H1 (cell line): Measurements from ENCODE around the gene HBS1L. TPM values are rescaled to one million over a fixed set of nuclear protein-coding genes. Genes with fewer than 3 reads are reported as not detected.

Source experiments
- CTCF ChIA-PET: fragments of 300-600 bp; sonication (Branson Sonifier 250); formaldehyde crosslinking; loops from one replicate; lab custom pipeline; 2021; ENCODE audit not compliant: partially characterized antibody; lab: Charles Lee
- POLR2A ChIA-PET: fragments of 300-600 bp; sonication (Branson Sonifier 250); formaldehyde crosslinking; loops from one replicate; lab custom pipeline; 2021; ENCODE audit warnings: inconsistent platforms; ENCODE audit not compliant: partially characterized antibody; lab: Charles Lee
- DNase-seq, 2 experiments: peaks; one replicate each; pipeline versions ENCODE4 v3.0.0 to v3.0.0-alpha.2; 2010 to 2022; ENCODE audit warnings: low spot score in 2 of 2, low read depth in 1 of 2, mixed read lengths in 1 of 2
- FAIRE-seq: peaks from 2 replicates; lab custom pipeline; 2011; peaks lifted over from hg19 to GRCh38; lab: Jason Lieb, UNC
- H2AFZ ChIP-seq: 2 replicates; pipeline ENCODE4 v1.8.1; 2012; ENCODE audit warnings: low read length, inconsistent platforms
- H2AK5ac ChIP-seq: 2 replicates; pipeline ENCODE4 v1.6.1; 2013; ENCODE audit warnings: low read depth, low read length
- H2BK120ac ChIP-seq: replicated peaks from 2 replicates; pipeline ENCODE3; 2013; ENCODE audit warnings: low read depth, low read length, inconsistent platforms
- H2BK12ac ChIP-seq: 2 replicates; pipeline ENCODE4 v1.6.1; 2013; ENCODE audit warnings: low read depth, low read length
- H2BK15ac ChIP-seq: 2 replicates; pipeline ENCODE4 v1.6.1; 2013; ENCODE audit warnings: low read length
- H2BK20ac ChIP-seq: 2 replicates; pipeline ENCODE4 v1.6.1; 2013; ENCODE audit warnings: low read length
- H2BK5ac ChIP-seq: 2 replicates; pipeline ENCODE4 v1.6.1; 2013; ENCODE audit warnings: low read depth, low read length
- H3K14ac ChIP-seq: 2 replicates; pipeline ENCODE4 v1.6.1; 2013; ENCODE audit warnings: inconsistent platforms; ENCODE audit not compliant: insufficient read length
- H3K18ac ChIP-seq: 2 replicates; pipeline ENCODE4 v1.6.1; 2013; ENCODE audit warnings: low read length; ENCODE audit errors: extremely low read depth
- H3K23ac ChIP-seq: 2 replicates; pipeline ENCODE4 v1.6.1; 2013; ENCODE audit warnings: inconsistent platforms; ENCODE audit not compliant: insufficient read length
- H3K23me2 ChIP-seq: 2 replicates; pipeline ENCODE4 v1.6.1; 2013; ENCODE audit warnings: low read depth, low read length
- H3K27ac ChIP-seq: 2 replicates; pipeline ENCODE4 v1.6.1; 2011; ENCODE audit warnings: low read depth, low read length, inconsistent platforms
- H3K27me3 ChIP-seq, 4 experiments: replicated peaks in 1 of 4; 1 replicate in 1 of 4; 2 replicates in 3 of 4; pipeline versions ENCODE4 v1.6.1 to v1.8.1; 2011 to 2013; ENCODE audit warnings: low read length in 3 of 4, mild to moderate bottlenecking in 3 of 4, inconsistent platforms in 2 of 4, mixed read lengths in 2 of 4, moderate library complexity in 1 of 4; ENCODE audit not compliant: control insufficient read depth in 3 of 4, insufficient read depth in 3 of 4; ENCODE audit errors: extremely low read depth in 1 of 4
- H3K36me3 ChIP-seq, 4 experiments: 2 replicates each; pipeline versions ENCODE4 v1.6.1 to v1.8.1; 2011 to 2013; ENCODE audit warnings: mild to moderate bottlenecking in 4 of 4, low read length in 3 of 4, moderate library complexity in 2 of 4, control low read depth in 1 of 4, inconsistent platforms in 1 of 4; ENCODE audit not compliant: insufficient read depth in 4 of 4, control insufficient read depth in 2 of 4
- H3K4ac ChIP-seq: replicated peaks from 2 replicates; pipeline ENCODE3; 2013; ENCODE audit warnings: low read length, low read depth, mixed read lengths, inconsistent platforms; ENCODE audit not compliant: insufficient read length
- H3K4me1 ChIP-seq, 4 experiments: replicated peaks in 1 of 4; 1 replicate in 1 of 4; 2 replicates in 3 of 4; pipeline versions ENCODE4 v1.6.1 to v1.8.1; 2011 to 2013; ENCODE audit warnings: low read length in 3 of 4, inconsistent platforms in 2 of 4, mixed read lengths in 1 of 4; ENCODE audit not compliant: insufficient read depth in 4 of 4, control insufficient read depth in 3 of 4
- H3K4me2 ChIP-seq, 2 experiments: 2 replicates each; pipeline versions ENCODE4 v1.6.1 to v1.8.1; 2011 to 2013; ENCODE audit warnings: low read depth in 2 of 2, low read length in 2 of 2, control low read depth in 1 of 2, inconsistent platforms in 1 of 2, mild to moderate bottlenecking in 1 of 2; ENCODE audit not compliant: insufficient read depth in 1 of 2
- H3K4me3 ChIP-seq, 4 experiments: fragments of 200-600, 300-600 bp in 1 of 4; sonication (generic), shearing (Covaris generic), sonication (Bioruptor Twin) in 1 of 4; 2 replicates each; pipeline versions ENCODE4 v1.5.1 to v1.8.1; 2011 to 2016; ENCODE audit warnings: low read length in 4 of 4, low read depth in 3 of 4, control low read depth in 2 of 4, inconsistent platforms in 2 of 4, mild to moderate bottlenecking in 2 of 4, mixed read lengths in 1 of 4, moderate library complexity in 1 of 4; ENCODE audit not compliant: insufficient read depth in 2 of 4; ENCODE audit errors: extremely low read depth in 1 of 4
- H3K56ac ChIP-seq: replicated peaks from 2 replicates; pipeline ENCODE3; 2013; ENCODE audit warnings: low read depth, mild to moderate bottlenecking, mixed read lengths, low read length, inconsistent platforms; ENCODE audit not compliant: insufficient read length
- H3K79me1 ChIP-seq: 2 replicates; pipeline ENCODE4 v1.6.1; 2013; ENCODE audit warnings: low read depth, low read length, control low read depth
- H3K79me2 ChIP-seq, 2 experiments: 2 replicates each; pipeline versions ENCODE4 v1.6.1 to v1.8.1; 2012 to 2013; ENCODE audit warnings: low read length in 2 of 2, mild to moderate bottlenecking in 2 of 2, inconsistent platforms in 1 of 2; ENCODE audit not compliant: insufficient read depth in 2 of 2, control insufficient read depth in 1 of 2
- H3K9ac ChIP-seq, 4 experiments: replicated peaks in 1 of 4; 1 replicate in 1 of 4; 2 replicates in 3 of 4; pipeline versions ENCODE4 v1.6.1 to v1.8.1; 2011 to 2013; ENCODE audit warnings: low read depth in 3 of 4, low read length in 3 of 4, control low read depth in 2 of 4, mild to moderate bottlenecking in 2 of 4, moderate library complexity in 2 of 4, inconsistent platforms in 1 of 4; ENCODE audit errors: extremely low read depth in 1 of 4
- H3K9me3 ChIP-seq, 2 experiments: 2 replicates each; pipeline versions ENCODE4 v1.6.1 to v1.8.1; 2012 to 2013; ENCODE audit warnings: mild to moderate bottlenecking in 2 of 2, moderate library complexity in 2 of 2, control low read depth in 1 of 2, inconsistent platforms in 1 of 2, low read depth in 1 of 2, low read length in 1 of 2, mixed read lengths in 1 of 2; ENCODE audit not compliant: insufficient read depth in 2 of 2
- H4K20me1 ChIP-seq, 2 experiments: replicated peaks in 1 of 2; 2 replicates each; pipeline versions ENCODE3 to v1.8.1; 2011 to 2013; ENCODE audit warnings: inconsistent platforms in 2 of 2, low read length in 2 of 2, mild to moderate bottlenecking in 1 of 2; ENCODE audit not compliant: insufficient read depth in 2 of 2, control insufficient read depth in 1 of 2
- H4K5ac ChIP-seq: 2 replicates; pipeline ENCODE4 v1.6.1; 2013; ENCODE audit warnings: low read length, low read depth, mixed read lengths, inconsistent platforms; ENCODE audit not compliant: insufficient read length
- H4K8ac ChIP-seq: 2 replicates; pipeline ENCODE4 v1.8.0; 2013; ENCODE audit warnings: mild to moderate bottlenecking, moderate library complexity, low read length, inconsistent platforms; ENCODE audit not compliant: insufficient read depth; ENCODE audit errors: extremely low read depth
- H4K91ac ChIP-seq: replicated peaks from 2 replicates; pipeline ENCODE3; 2013; ENCODE audit warnings: low read length, mixed read lengths, inconsistent platforms; ENCODE audit not compliant: insufficient read length
- CEBPB ChIP-seq: IDR thresholded peaks from 2 replicates; pipeline ENCODE4 v1.6.1; 2012; ENCODE audit warnings: low read depth, low read length
- KDM1A ChIP-seq: fragments of 200-600, 300-600 bp; sonication (generic); IDR thresholded peaks from 2 replicates; pipeline ENCODE4 v1.7.1; 2016; ENCODE audit warnings: mild to moderate bottlenecking, low read length, borderline replicate concordance
- NRF1 ChIP-seq: IDR thresholded peaks from 2 replicates; pipeline ENCODE4 v1.6.1; 2011; ENCODE audit warnings: mild to moderate bottlenecking, low read depth, low read length, improper control_type of control experiment
- POLR2AphosphoS5 ChIP-seq: IDR thresholded peaks from 2 replicates; pipeline ENCODE4 v1.6.1; 2011; ENCODE audit warnings: low read depth, low read length
- RNF2 ChIP-seq: fragments of 200-900, 300-1000 bp; sonication (generic); IDR thresholded peaks from 2 replicates; pipeline ENCODE4 v1.7.1; 2016; ENCODE audit warnings: borderline replicate concordance, low read depth, mild to moderate bottlenecking, antibody characterized with exemption, low read length; ENCODE audit not compliant: poor library complexity, severe bottlenecking; ENCODE audit errors: missing control alignments
- SP4 ChIP-seq: IDR thresholded peaks from 2 replicates; pipeline ENCODE4 v1.6.1; 2012; ENCODE audit warnings: low read length, inconsistent platforms
- WGBS, 2 experiments: shearing (Covaris generic) in 1 of 2; methylation state at CpG; one replicate each; pipeline versions ENCODE4 v1.1.6 to v1.1.7; 2013 to 2015; ENCODE audit warnings: low lambda C conversion rate in 2 of 2, mixed read lengths in 2 of 2, inconsistent platforms in 1 of 2, low coverage in 1 of 2, missing lambda C conversion rate in 1 of 2; ENCODE audit not compliant: insufficient replicate concordance in 2 of 2, insufficient coverage in 1 of 2, insufficient read length in 1 of 2; ENCODE audit errors: extremely low coverage in 1 of 2, missing lambda C conversion rate in 1 of 2; 5-methylcytosine and 5-hydroxymethylcytosine counted together
- polyA plus RNA-seq, 7 experiments: library from polyadenylated mRNA; depleted of rRNA in 3 of 7; stranded (reverse) in 5 of 7; unstranded in 2 of 7; fragments of >200 nt in 5 of 7; fragments of 200-250 nt in 2 of 7; gene quantifications; 1 replicate in 5 of 7; 2 replicates in 1 of 7; 4 replicates in 1 of 7; pipeline versions ENCODE4 v1.2.1 to v1.2.3, GENCODE V29; 2011 to 2013; ENCODE audit warnings: missing spikeins in 2 of 7, mixed read lengths in 2 of 7
- total RNA-seq: library from RNA; stranded (reverse); fragmentation: NEBNext Ultra II Directional; extraction: Animal tissue kit (Norgen Biotek cat#: 25700); gene quantifications from 2 replicates; pipeline ENCODE4 v1.2.1, GENCODE V29; 2021
- TF ChIP-seq, protein P1 (sequence below): IDR thresholded peaks from 2 replicates; pipeline ENCODE4 v1.6.1; 2011; ENCODE audit warnings: low read length, improper control_type of control experiment
- TF ChIP-seq, protein P2 (sequence below), 3 experiments: IDR thresholded peaks; 1 replicate in 2 of 3; 2 replicates in 1 of 3; pipeline versions ENCODE4 v1.5.1 to v1.6.1; 2011; ENCODE audit warnings: low read length in 3 of 3, mild to moderate bottlenecking in 3 of 3, inconsistent platforms in 2 of 3, low read depth in 1 of 3, moderate library complexity in 1 of 3; ENCODE audit not compliant: insufficient read depth in 1 of 3; ENCODE audit errors: control extremely low read depth in 1 of 3

The HBS1L gene
- total and polyA plus RNA-seq, 2 of the 8 experiments (the other 6 are each of a cell fraction or from before 2014, with no cell fraction given) = 28.1 to 97.1 TPM

DNA sequence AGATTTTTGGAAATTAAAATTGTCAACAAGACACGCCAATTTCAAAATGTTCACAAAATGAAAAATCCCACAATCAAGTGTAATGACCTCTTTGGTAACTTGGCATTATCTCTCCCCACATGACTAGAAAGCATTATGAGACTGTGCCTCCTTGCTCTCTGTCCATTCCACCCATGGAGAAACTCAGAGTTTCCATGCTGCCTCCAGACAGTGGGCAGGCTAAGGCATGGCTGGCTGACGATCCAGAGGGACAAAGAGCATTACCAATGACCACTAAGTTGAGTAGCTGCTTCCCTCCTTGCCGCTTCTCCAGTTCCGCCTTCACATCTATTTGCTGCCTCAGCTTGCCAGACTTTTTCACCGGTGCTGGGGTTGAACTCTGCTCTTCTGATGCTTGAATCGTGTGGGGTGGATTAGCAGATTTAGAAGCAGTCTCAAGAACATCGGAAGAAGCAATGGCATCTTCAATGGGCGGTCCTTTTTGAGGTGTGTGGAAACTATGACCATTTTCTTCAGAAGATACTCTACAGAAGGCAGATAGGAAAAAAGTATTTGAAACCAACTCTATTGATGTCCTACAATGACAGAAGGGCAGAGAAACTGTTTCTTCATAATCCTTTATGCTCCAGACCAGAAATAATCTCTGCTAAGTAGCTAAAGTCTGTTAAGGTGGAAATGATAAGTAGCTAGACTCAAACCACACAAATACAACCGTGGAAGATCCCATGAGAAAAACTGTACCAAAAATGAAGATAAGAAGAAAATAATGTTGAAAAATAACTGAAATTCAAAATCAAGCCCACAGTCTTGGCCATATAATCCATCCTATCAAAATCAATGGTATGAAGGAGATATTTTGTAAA, 57.3 kb downstream of the HBS1L start:
- H4K5ac ChIP-seq = no peak overlapping the region
- peaks cover 0 to 30% (median 3%) of the 10 kb centered on the region in 4 experiments; a peak in 4 of 8 replicates for H3K36me3 ChIP-seq
- no peaks in the 10 kb centered on the region for H4K20me1 ChIP-seq
- no peaks in the 10 kb centered on the region; a peak in 1 of 7 replicates for H3K4me1 ChIP-seq
- FAIRE-seq (no peak), DNase-seq (no peak)
- H3K9me3 ChIP-seq = no peaks in the 10 kb centered on the region
- TF ChIP-seq SP4 = no peak
- no peak for TF ChIP-seq CEBPB
- TF ChIP-seq, protein P1, sequence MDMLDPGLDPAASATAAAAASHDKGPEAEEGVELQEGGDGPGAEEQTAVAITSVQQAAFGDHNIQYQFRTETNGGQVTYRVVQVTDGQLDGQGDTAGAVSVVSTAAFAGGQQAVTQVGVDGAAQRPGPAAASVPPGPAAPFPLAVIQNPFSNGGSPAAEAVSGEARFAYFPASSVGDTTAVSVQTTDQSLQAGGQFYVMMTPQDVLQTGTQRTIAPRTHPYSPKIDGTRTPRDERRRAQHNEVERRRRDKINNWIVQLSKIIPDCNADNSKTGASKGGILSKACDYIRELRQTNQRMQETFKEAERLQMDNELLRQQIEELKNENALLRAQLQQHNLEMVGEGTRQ = no peak
- no peak for TF ChIP-seq POLR2AphosphoS5
- TF ChIP-seq, protein P2, sequence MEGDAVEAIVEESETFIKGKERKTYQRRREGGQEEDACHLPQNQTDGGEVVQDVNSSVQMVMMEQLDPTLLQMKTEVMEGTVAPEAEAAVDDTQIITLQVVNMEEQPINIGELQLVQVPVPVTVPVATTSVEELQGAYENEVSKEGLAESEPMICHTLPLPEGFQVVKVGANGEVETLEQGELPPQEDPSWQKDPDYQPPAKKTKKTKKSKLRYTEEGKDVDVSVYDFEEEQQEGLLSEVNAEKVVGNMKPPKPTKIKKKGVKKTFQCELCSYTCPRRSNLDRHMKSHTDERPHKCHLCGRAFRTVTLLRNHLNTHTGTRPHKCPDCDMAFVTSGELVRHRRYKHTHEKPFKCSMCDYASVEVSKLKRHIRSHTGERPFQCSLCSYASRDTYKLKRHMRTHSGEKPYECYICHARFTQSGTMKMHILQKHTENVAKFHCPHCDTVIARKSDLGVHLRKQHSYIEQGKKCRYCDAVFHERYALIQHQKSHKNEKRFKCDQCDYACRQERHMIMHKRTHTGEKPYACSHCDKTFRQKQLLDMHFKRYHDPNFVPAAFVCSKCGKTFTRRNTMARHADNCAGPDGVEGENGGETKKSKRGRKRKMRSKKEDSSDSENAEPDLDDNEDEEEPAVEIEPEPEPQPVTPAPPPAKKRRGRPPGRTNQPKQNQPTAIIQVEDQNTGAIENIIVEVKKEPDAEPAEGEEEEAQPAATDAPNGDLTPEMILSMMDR (IDR thresholded peaks at IDR 0.05; ENCODE audit: control extremely low read depth in 1 of 3, insufficient read depth in 1 of 3, low read depth in 1 of 3, low read length in 3 of 3) = no peak
- TF ChIP-seq RNF2 = no peak
- TF ChIP-seq NRF1 = no peak
- TF ChIP-seq KDM1A = no peak
- H2BK120ac ChIP-seq = no peak overlapping the region
- no peak overlapping the region for H2AK5ac ChIP-seq
- no peak overlapping the region for H2AFZ ChIP-seq
- H3K4ac ChIP-seq = no peak overlapping the region
- no peak overlapping the region for H3K23ac ChIP-seq
- H3K79me2 ChIP-seq = no peaks in the 10 kb centered on the region
- H4K8ac ChIP-seq = no peak overlapping the region
- no peak overlapping the region for H3K14ac ChIP-seq
- no peak overlapping the region for H2BK5ac ChIP-seq
- H4K91ac ChIP-seq = no peak overlapping the region
- H3K56ac ChIP-seq = no peak overlapping the region
- H3K4me2 ChIP-seq = no peak overlapping the region
- no peaks in the 10 kb centered on the region for H3K79me1 ChIP-seq
- H2BK20ac ChIP-seq = no peak overlapping the region
- H2BK12ac ChIP-seq = no peak overlapping the region
- H2BK15ac ChIP-seq = no peak overlapping the region
- WGBS, 2 experiments = 90% methylated on average over 9 of the region's 9 CpGs; no CpG with 5 or more reads in 1 of the 2 experiments
- no peaks in the 10 kb centered on the region for H3K27me3 ChIP-seq
- no peak overlapping the region for H3K4me3 ChIP-seq
- ChIA-PET CTCF (interaction anchor here (0.8 to 1.4 kb wide), 2 partner anchors 39 to 57 kb away, joined by 3 to 7 read pairs; no protein-coding TSS in a partner anchor), POLR2A (no interaction called here)
- no peaks in the 10 kb centered on the region for H3K23me2 ChIP-seq
- no peak overlapping the region for H3K27ac ChIP-seq
- H3K9ac ChIP-seq = no peak overlapping the region
- H3K18ac ChIP-seq = no peak overlapping the region
